IgD-negative memory B cell (primary cell): Measurements from ENCODE around the gene RESP18. TPM values are rescaled to one million over a fixed set of nuclear protein-coding genes. Genes with fewer than 3 reads are reported as not detected.
A peak's percentile ranks its signal among the peaks of the same experiment; 100 is the strongest.
"Not testable (repeated sequence)": the region's sequence is repeated elsewhere in the genome, so short reads cannot be mapped to it uniquely, and the experiment has no call there.

Experiments used
- H3K27ac Mint-ChIP-seq, 3 donors: one replicate each; pipeline ENCODE4 v1.8.0; 2020 to 2022; ENCODE audit warnings: mild to moderate bottlenecking in 3 of 3, mixed read lengths in 3 of 3, moderate library complexity in 1 of 3
- H3K27me3 Mint-ChIP-seq: one replicate; pipeline ENCODE4 v1.8.0; 2021; ENCODE audit warnings: mixed read lengths
- H3K36me3 Mint-ChIP-seq: one replicate; pipeline ENCODE4 v1.8.0; 2020; ENCODE audit warnings: mild to moderate bottlenecking, mixed read lengths
- H3K4me1 Mint-ChIP-seq, 3 donors: one replicate each; pipeline ENCODE4 v1.8.0; 2020 to 2022; ENCODE audit warnings: mixed read lengths in 3 of 3, mild to moderate bottlenecking in 1 of 3
- H3K4me3 Mint-ChIP-seq, 4 donors: one replicate each; pipeline ENCODE4 v1.8.0; 2020 to 2022; ENCODE audit warnings: mild to moderate bottlenecking in 4 of 4, mixed read lengths in 4 of 4, moderate library complexity in 3 of 4
- H3K9me3 Mint-ChIP-seq, 3 donors: one replicate each; pipeline ENCODE4 v1.8.0; 2020 to 2021; ENCODE audit warnings: mixed read lengths in 3 of 3, mild to moderate bottlenecking in 1 of 3
- polyA plus RNA-seq: library from polyadenylated mRNA; unstranded; fragments of 300-500 nt; fragmentation: Illumina TruSeq; gene quantifications from one replicate; pipeline ENCODE4 v1.2.3, GENCODE V29; 2021

The RESP18 gene
- polyA plus RNA-seq, 1 donor from 2014 or later, result not detected

- H3K4me3 Mint-ChIP-seq, result no peak overlapping the region
- H3K9me3 Mint-ChIP-seq, result no peaks in the 10 kb centered on the region
- peaks cover 5 to 7% (median 5%) of the 10 kb centered on the region in 3 donors for H3K4me1 Mint-ChIP-seq
- no peaks in the 10 kb centered on the region for H3K27me3 Mint-ChIP-seq
- H3K36me3 Mint-ChIP-seq, result no peaks in the 10 kb centered on the region
- H3K27ac Mint-ChIP-seq, result peak overlapping the region in 1 of 3 donors; percentile 13
These were observed 41.1 kb downstream of the RESP18 start for GRCh38 chr2:219291394-219291793.

GRCh38 chr2:219290381-219291171, 42.0 kb downstream of the RESP18 start:
- peak overlapping the region in 1 of 3 donors; percentile 23 for H3K27ac Mint-ChIP-seq
- no peaks in the 10 kb centered on the region for H3K9me3 Mint-ChIP-seq
- H3K36me3 Mint-ChIP-seq, result no peaks in the 10 kb centered on the region
- H3K27me3 Mint-ChIP-seq, result no peaks in the 10 kb centered on the region
- H3K4me1 Mint-ChIP-seq, result peaks cover 4 to 5% (median 4%) of the 10 kb centered on the region in 3 donors
- no peak overlapping the region for H3K4me3 Mint-ChIP-seq

- peaks cover 0 to 5% (median 2%) of the 10 kb centered on the region in 3 donors for H3K4me1 Mint-ChIP-seq
- no peak overlapping the region for H3K4me3 Mint-ChIP-seq
- no peaks in the 10 kb centered on the region for H3K9me3 Mint-ChIP-seq
- no peak overlapping the region for H3K27ac Mint-ChIP-seq
- H3K36me3 Mint-ChIP-seq, result no peaks in the 10 kb centered on the region
- H3K27me3 Mint-ChIP-seq, result no peaks in the 10 kb centered on the region
These were observed 42.8 kb downstream of the RESP18 start for GRCh38 chr2:219289537-219290361.

GRCh38 chr2:219289195-219289536, 43.4 kb downstream of the RESP18 start:
- H3K9me3 Mint-ChIP-seq, result no peaks in the 10 kb centered on the region
- no peaks in the 10 kb centered on the region for H3K27me3 Mint-ChIP-seq
- no peak overlapping the region for H3K4me3 Mint-ChIP-seq
- peaks cover 0 to 4% (median 2%) of the 10 kb centered on the region in 3 donors for H3K4me1 Mint-ChIP-seq
- H3K36me3 Mint-ChIP-seq, result no peaks in the 10 kb centered on the region
- H3K27ac Mint-ChIP-seq, result no peak overlapping the region

GRCh38 chr2:219287580-219288265, 44.8 kb downstream of the RESP18 start:
- Mint-ChIP-seq H3K27me3 (no peaks in the 10 kb centered on the region), H3K36me3 (peaks cover 5% of the 10 kb centered on the region), H3K4me3 (no peak overlapping the region), H3K9me3 (no peaks in the 10 kb centered on the region), H3K4me1 (peaks cover 0 to 5% (median 0%) of the 10 kb centered on the region in 3 donors), H3K27ac (peak overlapping the region in 1 of 3 donors; percentile 64)

GRCh38 chr2:219287116-219287440, 45.5 kb downstream of the RESP18 start:
- Mint-ChIP-seq H3K27ac (peak overlapping the region in 1 of 3 donors; percentile 40), H3K4me3 (peak overlapping the region in 1 of 4 donors; percentile 23)
- not testable (repeated sequence) for H3K4me1 Mint-ChIP-seq, H3K36me3 Mint-ChIP-seq, H3K9me3 Mint-ChIP-seq, H3K27me3 Mint-ChIP-seq

GRCh38 chr2:219286436-219287115, 46.0 kb downstream of the RESP18 start:
- H3K27ac Mint-ChIP-seq, result peak overlapping the region in 1 of 3 donors; percentile 40
- H3K4me3 Mint-ChIP-seq, result peak overlapping the region in 1 of 4 donors; percentile 23
- H3K4me1 Mint-ChIP-seq, result peaks cover 0 to 5% (median 0%) of the 10 kb centered on the region in 3 donors

GRCh38 chr2:219285894-219286425, 46.6 kb downstream of the RESP18 start:
- H3K36me3 Mint-ChIP-seq, result peaks cover 5% of the 10 kb centered on the region

More at GRCh38 chr2:219286436-219287115, 46.0 kb downstream of the RESP18 start:
- H3K9me3 Mint-ChIP-seq, result no peaks in the 10 kb centered on the region
- no peaks in the 10 kb centered on the region for H3K27me3 Mint-ChIP-seq
- peaks cover 5% of the 10 kb centered on the region for H3K36me3 Mint-ChIP-seq

GRCh38 chr2:219285373-219285735, 47.2 kb downstream of the RESP18 start:
- Mint-ChIP-seq H3K36me3 (peaks cover 5% of the 10 kb centered on the region), H3K9me3 (no peaks in the 10 kb centered on the region), H3K4me1 (peaks cover 4 to 9% (median 5%) of the 10 kb centered on the region in 3 donors)

More at GRCh38 chr2:219285894-219286425, 46.6 kb downstream of the RESP18 start:
- Mint-ChIP-seq H3K27ac (no peak overlapping the region), H3K4me3 (no peak overlapping the region), H3K4me1 (peaks cover 0 to 5% (median 3%) of the 10 kb centered on the region in 3 donors), H3K9me3 (no peaks in the 10 kb centered on the region), H3K27me3 (no peaks in the 10 kb centered on the region)

GRCh38 chr2:219284501-219285372, 47.8 kb downstream of the RESP18 start:
- H3K4me3 Mint-ChIP-seq, result no peak overlapping the region
- H3K4me1 Mint-ChIP-seq, result peaks cover 7 to 15% (median 7%) of the 10 kb centered on the region in 3 donors
- no peak overlapping the region for H3K27ac Mint-ChIP-seq
- peaks cover 5% of the 10 kb centered on the region for H3K36me3 Mint-ChIP-seq
- H3K9me3 Mint-ChIP-seq, result no peaks in the 10 kb centered on the region
- no peaks in the 10 kb centered on the region for H3K27me3 Mint-ChIP-seq

More at GRCh38 chr2:219285373-219285735, 47.2 kb downstream of the RESP18 start:
- no peak overlapping the region for H3K27ac Mint-ChIP-seq
- no peak overlapping the region for H3K4me3 Mint-ChIP-seq
- no peaks in the 10 kb centered on the region for H3K27me3 Mint-ChIP-seq

- no peaks in the 10 kb centered on the region for H3K27me3 Mint-ChIP-seq
- no peaks in the 10 kb centered on the region for H3K9me3 Mint-ChIP-seq
- H3K36me3 Mint-ChIP-seq, result peaks cover 5% of the 10 kb centered on the region
- peak overlapping the region in 1 of 4 donors; percentile 74 for H3K4me3 Mint-ChIP-seq
- peak overlapping the region; percentile 78 to 89 (median 78) for H3K27ac Mint-ChIP-seq
- H3K4me1 Mint-ChIP-seq, result peaks cover 12 to 23% (median 16%) of the 10 kb centered on the region in 3 donors
These were observed 49.5 kb downstream of the RESP18 start for GRCh38 chr2:219282943-219283581.

- Mint-ChIP-seq H3K4me3 (peak overlapping the region in 1 of 4 donors; percentile 74), H3K9me3 (no peaks in the 10 kb centered on the region), H3K27ac (peak overlapping the region in 2 of 3 donors; percentile 78 to 89), H3K4me1 (peaks cover 16 to 30% (median 23%) of the 10 kb centered on the region in 3 donors), H3K27me3 (no peaks in the 10 kb centered on the region), H3K36me3 (peaks cover 5% of the 10 kb centered on the region)
These were observed 50.2 kb downstream of the RESP18 start for GRCh38 chr2:219282375-219282774.

- Mint-ChIP-seq H3K36me3 (peaks cover 5% of the 10 kb centered on the region), H3K4me3 (peak overlapping the region in 1 of 4 donors; percentile 64), H3K9me3 (no peaks in the 10 kb centered on the region), H3K27ac (peak overlapping the region in 2 of 3 donors; percentile 95 to 99), H3K4me1 (peaks cover 20 to 36% (median 28%) of the 10 kb centered on the region in 3 donors), H3K27me3 (no peaks in the 10 kb centered on the region)
These were observed 51.0 kb downstream of the RESP18 start for GRCh38 chr2:219281588-219281987.
